ENCODE measurements around the gene PKNOX2. TPM values are rescaled to one million over a fixed set of nuclear protein-coding genes. Genes with fewer than 3 reads are reported as not detected.

The PKNOX2 gene
- total and polyA plus RNA-seq, 2 donors, result 4.7 to 6.5 TPM

DNA sequence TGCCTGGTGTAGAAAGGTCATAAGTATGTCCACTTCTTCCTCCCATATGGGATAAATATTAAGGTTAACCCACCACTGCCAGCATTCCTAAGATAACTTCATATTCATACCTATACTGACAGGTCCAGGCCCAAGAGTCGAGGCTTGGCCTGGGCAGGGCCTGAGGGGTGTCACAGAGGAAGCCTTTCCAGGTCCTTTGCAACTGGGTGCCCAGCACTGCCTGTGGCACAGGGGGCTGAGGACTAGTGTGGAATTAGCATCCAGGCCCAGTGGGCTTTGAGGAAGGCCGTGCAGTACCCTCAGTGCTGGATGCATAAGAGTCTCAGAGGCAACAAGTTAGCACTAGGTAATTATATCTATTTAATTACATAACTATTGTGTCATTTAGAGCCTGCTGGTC lies 65.4 kb downstream of the PKNOX2 start:
- no peak for DNase-seq (ENCODE audit: extremely low spot score)
- Histone ChIP-seq H3K4me3 (ENCODE audit: low read depth, low read length) (no peak overlapping the region), H3K27ac (ENCODE audit: low read depth) (no peak overlapping the region), H3K36me3 (ENCODE audit: insufficient read depth) (no peaks in the 10 kb centered on the region), H3K4me1 (ENCODE audit: insufficient read depth) (no peaks in the 10 kb centered on the region)
- 97% methylated on average over 2 of the region's 2 CpGs for WGBS

DNA sequence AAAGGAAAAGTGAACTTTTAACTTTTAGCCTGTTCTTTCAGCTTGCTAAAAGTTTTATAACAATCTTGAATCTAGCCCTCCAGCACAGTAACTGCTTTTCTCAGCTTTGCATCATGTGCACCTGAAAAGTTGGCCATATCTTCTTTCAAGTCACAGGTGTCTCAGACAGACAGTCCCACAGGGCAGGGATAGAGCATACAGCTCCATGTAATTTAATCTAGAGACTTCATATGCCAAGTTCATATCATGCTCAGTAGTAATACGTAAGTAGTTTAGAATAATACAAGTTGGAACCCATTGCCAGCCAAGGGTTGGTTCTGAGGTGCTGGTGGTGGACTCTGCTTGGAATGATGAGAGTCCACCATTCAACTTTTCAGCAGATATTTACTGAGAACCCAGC lies 68.6 kb downstream of the PKNOX2 start:
- WGBS, result 94% methylated on average over 1 of the region's 1 CpG
- Histone ChIP-seq H3K36me3 (ENCODE audit: insufficient read depth) (no peaks in the 10 kb centered on the region), H3K4me3 (ENCODE audit: low read depth, low read length) (no peak overlapping the region), H3K4me1 (ENCODE audit: insufficient read depth) (no peaks in the 10 kb centered on the region), H3K27ac (ENCODE audit: low read depth) (no peak overlapping the region)
- DNase-seq (ENCODE audit: extremely low spot score), result no peak

DNA sequence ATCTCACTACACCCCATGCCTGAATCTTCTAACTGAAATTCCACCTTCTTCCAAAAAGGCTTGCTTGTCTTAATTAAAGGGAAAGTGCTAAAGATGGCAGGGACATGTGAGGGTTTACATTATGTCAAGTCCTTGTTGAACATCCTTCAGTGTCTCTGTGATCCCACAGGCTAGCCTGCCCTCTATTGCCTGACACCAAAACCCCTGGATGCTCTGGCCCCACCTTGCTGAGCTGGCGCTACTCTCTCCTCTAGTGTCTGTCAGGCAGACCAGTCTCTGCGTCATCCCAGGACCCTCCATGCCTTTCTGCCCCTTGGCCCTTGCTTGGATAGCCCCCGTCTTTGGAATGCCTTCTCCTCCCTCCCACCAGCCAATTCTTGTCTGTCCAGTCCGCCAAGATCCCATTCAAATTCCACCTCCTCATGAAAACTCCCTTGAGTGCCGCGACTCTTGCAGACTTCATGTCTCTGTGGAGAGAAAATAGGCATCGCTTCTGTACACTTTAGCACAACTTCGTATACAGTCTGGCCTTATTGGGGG lies 69.3 kb downstream of the PKNOX2 start:
- no peaks in the 10 kb centered on the region for H3K4me1 ChIP-seq (ENCODE audit: insufficient read depth)
- H3K4me3 ChIP-seq (ENCODE audit: low read depth, low read length), result no peak overlapping the region
- H3K36me3 ChIP-seq (ENCODE audit: insufficient read depth), result no peaks in the 10 kb centered on the region
- no peak overlapping the region for H3K27ac ChIP-seq (ENCODE audit: low read depth)
- DNase-seq (ENCODE audit: extremely low spot score), result no peak
- 68% methylated on average over 8 of the region's 8 CpGs for WGBS

DNA sequence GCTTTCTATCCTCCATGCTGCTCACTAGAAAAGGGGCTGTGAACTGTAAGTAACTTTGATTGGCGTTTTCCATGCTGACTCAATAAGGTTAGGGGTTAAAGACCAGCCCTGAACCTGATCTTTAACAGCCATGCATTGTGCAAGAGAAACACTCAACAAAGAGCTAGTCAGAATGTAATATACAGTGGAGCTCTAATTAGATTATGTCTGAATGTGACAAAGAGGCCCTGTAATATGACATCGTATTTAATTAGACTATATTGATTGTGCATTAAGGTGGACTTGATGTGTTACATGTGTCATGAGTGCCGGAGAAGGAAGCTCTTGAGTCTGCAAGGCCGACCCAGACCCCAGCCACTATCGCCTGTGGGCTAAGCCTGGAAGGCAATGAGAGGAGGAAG lies 70.5 kb downstream of the PKNOX2 start:
- 81% methylated on average over 5 of the region's 5 CpGs for WGBS
- Histone ChIP-seq H3K27ac (ENCODE audit: low read depth) (no peak overlapping the region), H3K4me1 (ENCODE audit: insufficient read depth) (no peaks in the 10 kb centered on the region), H3K36me3 (ENCODE audit: insufficient read depth) (no peaks in the 10 kb centered on the region), H3K4me3 (ENCODE audit: low read depth, low read length) (no peak overlapping the region)
- no peak for DNase-seq (ENCODE audit: extremely low spot score)

DNA sequence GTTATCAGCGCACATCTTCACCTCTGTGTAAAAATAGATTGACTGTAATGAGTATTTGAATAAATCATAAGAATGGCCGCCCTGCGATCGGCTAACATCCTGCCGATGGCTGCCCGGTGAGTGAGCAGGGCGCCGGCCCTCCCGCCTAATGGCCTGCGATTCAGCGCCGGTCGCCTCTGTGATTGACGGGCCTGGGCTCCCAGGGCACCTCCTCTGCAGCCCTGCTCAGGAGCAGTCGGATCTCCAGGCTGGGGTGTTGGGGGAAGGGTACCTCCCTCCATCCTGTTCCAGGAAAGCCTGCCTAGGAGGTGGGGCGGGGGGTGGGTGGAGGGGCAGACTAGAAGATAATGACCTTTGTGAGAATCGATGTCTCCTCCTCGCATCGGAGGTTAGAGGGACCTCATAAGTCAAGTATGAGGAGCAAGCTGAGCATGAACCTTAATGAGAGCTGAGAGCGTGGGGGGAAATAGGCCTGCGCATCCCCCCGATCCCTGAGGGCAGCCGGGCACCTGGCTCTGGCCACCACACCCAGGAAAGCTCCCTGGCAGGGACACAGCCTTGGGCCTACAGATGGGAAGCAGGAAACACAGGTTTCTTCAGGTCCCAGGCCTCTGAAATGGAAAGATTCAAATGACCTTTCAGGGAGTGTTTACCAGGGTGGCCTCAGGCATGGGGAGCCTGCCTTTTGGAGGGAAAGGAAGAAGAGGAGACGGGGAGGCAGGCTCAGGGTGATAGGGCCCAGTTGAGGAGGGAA lies 71.7 kb downstream of the PKNOX2 start:
- Histone ChIP-seq H3K36me3 (ENCODE audit: insufficient read depth) (no peaks in the 10 kb centered on the region), H3K27ac (ENCODE audit: low read depth) (no peak overlapping the region), H3K4me3 (ENCODE audit: low read depth, low read length) (no peak overlapping the region), H3K4me1 (ENCODE audit: insufficient read depth) (no peaks in the 10 kb centered on the region)
- no peak for DNase-seq (ENCODE audit: extremely low spot score)
- WGBS, result 79% methylated on average over 24 of the region's 24 CpGs

DNA sequence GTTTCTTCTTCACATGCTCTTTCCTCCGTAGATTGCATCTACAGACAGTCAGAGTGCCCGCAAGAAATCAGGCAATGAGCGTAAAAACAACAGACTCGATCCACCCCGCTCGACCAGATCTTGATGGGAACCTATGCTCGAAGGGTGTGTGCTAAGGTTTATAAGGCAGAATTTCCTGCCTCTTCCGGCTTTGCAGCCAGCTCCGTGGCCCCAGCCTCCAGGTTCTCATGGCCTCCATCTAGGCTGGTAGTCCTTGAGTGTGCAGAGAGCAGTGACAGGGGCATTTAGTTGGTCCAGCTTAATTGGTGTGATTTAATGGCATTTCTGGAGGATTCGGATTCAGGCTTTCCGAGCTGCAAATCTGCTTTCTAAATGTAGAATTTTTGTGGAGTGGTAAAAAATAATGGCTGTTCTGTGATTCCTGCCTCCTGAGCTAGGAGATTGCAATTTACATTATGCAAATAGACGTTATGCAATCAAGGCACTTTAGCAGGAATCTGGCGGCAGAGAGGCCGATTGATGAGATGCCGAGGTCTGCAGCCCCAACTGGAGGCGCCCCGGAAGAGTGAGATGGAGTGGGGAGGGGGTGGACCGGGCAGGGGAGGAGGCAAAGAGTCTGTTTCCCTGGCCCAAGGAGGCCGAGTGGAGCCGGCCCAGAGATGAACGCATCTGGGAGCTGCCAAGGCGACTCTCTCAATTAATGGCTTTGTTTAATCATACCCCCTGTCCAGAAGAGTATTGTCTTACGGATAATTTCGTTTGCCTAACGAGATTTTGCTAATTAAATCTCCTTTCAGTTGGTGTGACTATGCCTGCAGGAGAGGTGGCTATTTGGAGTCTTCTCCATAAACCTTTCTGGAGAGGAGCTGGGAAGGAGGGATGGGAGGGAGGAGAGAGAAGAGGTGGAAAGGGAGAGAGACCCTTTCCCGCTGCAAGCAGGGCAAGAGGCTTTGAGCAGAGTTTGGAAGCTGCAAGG lies 75.3 kb downstream of the PKNOX2 start:
- Histone ChIP-seq H3K4me1 (ENCODE audit: insufficient read depth) (no peaks in the 10 kb centered on the region), H3K4me3 (ENCODE audit: low read depth, low read length) (no peak overlapping the region), H3K36me3 (ENCODE audit: insufficient read depth) (no peaks in the 10 kb centered on the region), H3K27ac (ENCODE audit: low read depth) (no peak overlapping the region)
- DNase-seq (ENCODE audit: extremely low spot score), result no peak
- WGBS, result 77% methylated on average over 26 of the region's 26 CpGs

DNA sequence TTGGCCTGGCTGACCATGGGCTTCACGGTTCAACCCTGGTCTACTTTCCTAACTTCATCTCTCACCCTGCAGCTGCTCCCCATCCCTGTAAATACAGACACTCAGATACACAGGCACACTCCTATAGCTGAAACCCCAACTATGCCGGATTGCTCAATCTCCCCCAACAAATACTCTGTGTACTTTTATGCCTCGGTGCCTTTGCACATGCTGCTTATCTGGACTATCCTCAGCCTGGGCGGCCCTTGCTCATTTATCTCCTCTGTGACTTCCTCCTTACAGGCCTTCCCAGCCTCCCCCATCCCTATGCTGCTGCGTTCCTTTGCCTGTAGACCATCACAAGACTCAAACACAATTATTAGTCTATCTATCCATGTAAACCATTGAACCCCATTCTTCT lies 76.6 kb downstream of the PKNOX2 start:
- Histone ChIP-seq H3K36me3 (ENCODE audit: insufficient read depth) (no peaks in the 10 kb centered on the region), H3K27ac (ENCODE audit: low read depth) (no peak overlapping the region), H3K4me1 (ENCODE audit: insufficient read depth) (no peaks in the 10 kb centered on the region), H3K4me3 (ENCODE audit: low read depth, low read length) (no peak overlapping the region)
- DNase-seq (ENCODE audit: extremely low spot score), result no peak
- 93% methylated on average over 5 of the region's 5 CpGs for WGBS

DNA sequence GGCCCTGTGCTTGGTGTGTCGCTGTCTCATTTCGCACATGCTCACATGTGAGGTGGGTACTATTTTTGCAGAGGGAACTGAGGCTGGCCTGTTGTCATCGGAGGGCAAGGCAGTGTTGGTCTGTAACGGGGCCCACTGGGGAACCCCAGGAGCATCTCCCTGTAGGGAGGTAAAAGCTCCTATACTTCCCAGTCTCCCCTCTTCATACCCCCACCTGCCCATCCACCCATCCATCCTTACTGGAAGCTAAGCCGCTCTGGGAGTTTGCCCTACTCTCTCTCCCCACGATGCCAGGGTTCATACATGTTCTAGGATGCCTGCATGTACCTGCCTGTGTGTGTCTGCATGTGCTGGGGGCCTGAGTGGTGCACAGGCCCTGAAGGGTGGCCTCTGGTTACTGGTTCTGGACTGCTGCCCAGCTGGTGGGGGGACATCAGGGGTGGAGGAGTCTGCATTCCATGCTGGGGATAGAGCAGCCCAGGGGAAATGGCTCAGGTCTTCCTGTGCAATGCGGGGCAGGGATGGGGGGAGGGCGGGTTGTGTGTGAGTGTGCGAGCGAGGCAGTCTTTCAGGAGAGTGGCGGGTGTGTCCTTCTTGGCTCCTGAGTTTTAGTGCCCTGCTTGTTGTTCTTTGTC lies 77.7 kb downstream of the PKNOX2 start:
- no peak for DNase-seq (ENCODE audit: extremely low spot score)
- 84% methylated on average over 11 of the region's 11 CpGs for WGBS
- H3K4me1 ChIP-seq (ENCODE audit: insufficient read depth), result no peaks in the 10 kb centered on the region

DNA sequence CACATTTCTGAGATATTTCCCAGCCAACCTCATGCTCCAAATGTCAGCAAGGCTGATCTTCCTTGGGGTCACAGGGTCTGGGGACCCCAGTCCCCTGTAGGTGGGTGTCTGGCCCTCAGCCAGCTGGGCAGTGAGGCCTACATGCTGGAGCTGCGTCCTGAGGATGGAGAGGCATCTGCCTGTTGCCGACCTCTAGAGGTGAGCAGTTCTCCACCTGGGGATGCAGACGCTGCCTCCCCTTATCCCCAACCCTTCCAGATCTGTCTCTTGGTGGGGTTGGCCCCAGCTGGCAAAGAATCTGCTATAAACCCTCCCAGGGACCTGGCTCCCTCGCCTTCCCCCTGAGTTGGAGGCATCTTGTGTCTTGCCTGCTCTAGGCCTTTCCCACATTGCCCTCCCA lies 79.6 kb downstream of the PKNOX2 start:
- no peak for DNase-seq (ENCODE audit: extremely low spot score)
- WGBS, result 79% methylated on average over 4 of the region's 4 CpGs
- Histone ChIP-seq H3K36me3 (ENCODE audit: insufficient read depth) (no peaks in the 10 kb centered on the region), H3K4me1 (ENCODE audit: insufficient read depth) (no peaks in the 10 kb centered on the region), H3K27ac (ENCODE audit: low read depth) (no peak overlapping the region), H3K4me3 (ENCODE audit: low read depth, low read length) (no peak overlapping the region)

More for the DNA sequence above, 77.7 kb downstream of the PKNOX2 start:
- Histone ChIP-seq H3K27ac (ENCODE audit: low read depth) (no peak overlapping the region), H3K36me3 (ENCODE audit: insufficient read depth) (no peaks in the 10 kb centered on the region), H3K4me3 (ENCODE audit: low read depth, low read length) (no peak overlapping the region)

DNA sequence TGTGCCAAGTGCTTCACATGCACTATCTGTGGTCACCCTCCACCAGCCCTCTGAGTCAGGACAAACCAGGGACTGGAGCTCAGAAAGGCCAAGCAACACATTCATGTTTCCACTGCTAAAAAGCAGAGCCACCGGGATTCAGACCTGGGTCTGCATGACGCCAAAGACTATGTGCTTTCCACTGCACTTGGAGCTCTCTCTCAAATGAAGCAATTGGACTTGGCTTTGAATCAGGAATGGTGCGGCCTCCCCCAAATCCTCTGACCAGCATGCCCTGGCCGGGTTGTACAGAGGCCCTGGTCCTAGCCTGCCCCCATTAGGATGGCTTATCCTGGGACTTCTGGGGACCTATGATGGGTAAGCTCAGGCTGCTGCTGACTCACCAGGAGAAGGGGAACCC lies 80.7 kb downstream of the PKNOX2 start:
- Histone ChIP-seq H3K27ac (ENCODE audit: low read depth) (no peak overlapping the region), H3K4me3 (ENCODE audit: low read depth, low read length) (no peak overlapping the region), H3K4me1 (ENCODE audit: insufficient read depth) (no peaks in the 10 kb centered on the region), H3K36me3 (ENCODE audit: insufficient read depth) (no peaks in the 10 kb centered on the region)
- 57% methylated on average over 4 of the region's 4 CpGs for WGBS
- DNase-seq (ENCODE audit: extremely low spot score), result no peak

DNA sequence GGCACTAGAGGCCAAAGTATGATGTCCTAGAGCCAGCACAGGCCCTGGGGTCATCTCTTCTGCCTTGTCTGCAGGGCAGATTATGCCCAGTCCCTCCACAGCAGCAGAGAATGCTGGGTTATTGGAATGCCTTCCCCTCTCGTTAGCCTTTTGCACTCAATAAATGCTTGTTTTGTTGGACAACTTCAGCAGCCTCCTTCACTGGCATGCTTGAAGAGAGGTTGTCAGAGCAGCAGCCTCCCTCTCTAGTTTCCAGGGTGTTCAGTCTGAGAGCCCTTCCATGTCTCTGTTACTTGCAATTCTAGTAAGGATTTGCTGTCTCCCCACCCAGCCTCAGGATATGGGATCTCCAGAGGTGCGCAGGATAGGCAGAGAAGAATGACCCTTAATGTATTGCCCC lies 82.9 kb downstream of the PKNOX2 start:
- H3K36me3 ChIP-seq (ENCODE audit: insufficient read depth), result no peaks in the 10 kb centered on the region
- no peak for DNase-seq (ENCODE audit: extremely low spot score)
- H3K4me1 ChIP-seq (ENCODE audit: insufficient read depth), result no peaks in the 10 kb centered on the region
- 77% methylated on average over 2 of the region's 2 CpGs for WGBS
- no peak overlapping the region for H3K4me3 ChIP-seq (ENCODE audit: low read depth, low read length)
- no peak overlapping the region for H3K27ac ChIP-seq (ENCODE audit: low read depth)

DNA sequence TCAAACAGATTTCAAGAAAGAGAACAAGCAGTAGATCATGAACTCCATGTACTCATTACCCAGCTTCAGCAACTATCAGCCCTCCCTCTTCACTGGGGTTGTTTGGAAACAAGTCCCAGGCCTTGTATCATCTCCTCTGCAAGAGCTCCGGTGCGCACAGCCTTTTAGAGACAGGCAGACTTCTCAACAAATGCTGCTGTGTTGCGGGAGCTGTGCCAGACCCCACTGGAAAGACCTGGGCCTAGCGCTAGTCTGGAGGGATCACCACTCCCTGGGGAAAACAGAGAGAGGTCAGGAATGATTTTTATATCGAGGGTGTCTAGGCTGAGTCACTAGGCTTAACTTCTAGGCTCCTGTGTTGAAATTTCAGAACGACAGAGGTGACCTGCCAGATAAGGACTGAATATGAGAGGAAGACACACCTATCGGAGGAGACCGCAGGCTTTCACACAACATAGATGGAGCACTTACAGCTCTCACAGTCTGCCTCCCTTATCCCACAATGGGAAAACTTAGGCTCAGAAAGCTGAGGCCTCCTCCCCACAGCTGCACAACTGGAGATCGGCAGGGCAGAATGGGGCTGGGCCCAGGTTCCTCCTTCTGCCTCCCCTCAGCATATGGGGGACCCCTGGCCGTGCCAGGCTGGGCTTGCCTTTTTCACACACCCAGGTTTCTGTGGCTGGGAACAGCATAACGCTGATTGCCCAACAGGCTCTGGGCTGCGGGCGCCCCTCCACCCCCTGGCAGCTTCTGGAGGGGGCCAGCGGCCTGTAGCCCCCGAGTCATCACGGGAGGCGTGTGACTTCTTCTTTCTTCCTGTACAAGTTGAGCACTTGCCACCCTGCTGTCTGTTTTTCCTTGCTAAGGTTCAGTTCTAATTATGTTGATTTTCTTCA lies 86.0 kb downstream of the PKNOX2 start:
- Histone ChIP-seq H3K4me3 (ENCODE audit: low read depth, low read length) (no peak overlapping the region), H3K27ac (ENCODE audit: low read depth) (peak overlapping the region; percentile 38), H3K4me1 (ENCODE audit: insufficient read depth) (no peaks in the 10 kb centered on the region), H3K36me3 (ENCODE audit: insufficient read depth) (no peaks in the 10 kb centered on the region)
- 67% methylated on average over 17 of the region's 17 CpGs for whole genome bisulfite sequencing
- no peak for DNase-seq (ENCODE audit: extremely low spot score)

DNA sequence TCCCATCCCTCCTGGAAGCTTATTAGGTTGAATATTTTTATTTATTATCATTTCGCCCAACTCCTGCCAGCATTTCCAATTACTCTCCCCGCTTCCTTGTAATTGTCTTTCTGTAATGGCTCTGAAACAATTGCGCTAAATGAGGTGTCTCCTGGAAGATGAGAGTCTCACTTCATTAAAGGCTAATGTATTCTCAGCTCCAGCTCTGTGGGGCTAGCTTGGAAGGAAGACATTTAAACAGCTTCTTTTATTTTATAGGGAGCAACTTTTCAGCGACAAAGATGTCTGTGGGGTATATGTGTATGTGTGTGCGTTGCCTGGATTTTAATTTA lies 86.6 kb downstream of the PKNOX2 start:
- Histone ChIP-seq H3K36me3 (ENCODE audit: insufficient read depth) (no peaks in the 10 kb centered on the region), H3K27ac (ENCODE audit: low read depth) (no peak overlapping the region), H3K4me3 (ENCODE audit: low read depth, low read length) (no peak overlapping the region), H3K4me1 (ENCODE audit: insufficient read depth) (no peaks in the 10 kb centered on the region)
- WGBS, result 94% methylated on average over 5 of the region's 5 CpGs
- DNase-seq (ENCODE audit: extremely low spot score), result no peak
